H1 (cell line): Measurements from ENCODE around the gene SELENOV. TPM values are rescaled to one million over a fixed set of nuclear protein-coding genes. Genes with fewer than 3 reads are reported as not detected.

Source experiments
- CTCF ChIA-PET: fragments of 300-600 bp; sonication (Branson Sonifier 250); formaldehyde crosslinking; loops from one replicate; lab custom pipeline; 2021; ENCODE audit not compliant: partially characterized antibody; lab: Charles Lee
- POLR2A ChIA-PET: fragments of 300-600 bp; sonication (Branson Sonifier 250); formaldehyde crosslinking; loops from one replicate; lab custom pipeline; 2021; ENCODE audit warnings: inconsistent platforms; ENCODE audit not compliant: partially characterized antibody; lab: Charles Lee
- DNase-seq, 2 experiments: peaks; one replicate each; pipeline versions ENCODE4 v3.0.0 to v3.0.0-alpha.2; 2010 to 2022; ENCODE audit warnings: low spot score in 2 of 2, low read depth in 1 of 2, mixed read lengths in 1 of 2
- FAIRE-seq: peaks from 2 replicates; lab custom pipeline; 2011; peaks lifted over from hg19 to GRCh38; lab: Jason Lieb, UNC
- H2AFZ ChIP-seq: 2 replicates; pipeline ENCODE4 v1.8.1; 2012; ENCODE audit warnings: low read length, inconsistent platforms
- H2AK5ac ChIP-seq: 2 replicates; pipeline ENCODE4 v1.6.1; 2013; ENCODE audit warnings: low read depth, low read length
- H2BK120ac ChIP-seq: replicated peaks from 2 replicates; pipeline ENCODE3; 2013; ENCODE audit warnings: low read depth, low read length, inconsistent platforms
- H2BK12ac ChIP-seq: 2 replicates; pipeline ENCODE4 v1.6.1; 2013; ENCODE audit warnings: low read depth, low read length
- H2BK15ac ChIP-seq: 2 replicates; pipeline ENCODE4 v1.6.1; 2013; ENCODE audit warnings: low read length
- H2BK20ac ChIP-seq: 2 replicates; pipeline ENCODE4 v1.6.1; 2013; ENCODE audit warnings: low read length
- H2BK5ac ChIP-seq: 2 replicates; pipeline ENCODE4 v1.6.1; 2013; ENCODE audit warnings: low read depth, low read length
- H3K14ac ChIP-seq: 2 replicates; pipeline ENCODE4 v1.6.1; 2013; ENCODE audit warnings: inconsistent platforms; ENCODE audit not compliant: insufficient read length
- H3K18ac ChIP-seq: 2 replicates; pipeline ENCODE4 v1.6.1; 2013; ENCODE audit warnings: low read length; ENCODE audit errors: extremely low read depth
- H3K23ac ChIP-seq: 2 replicates; pipeline ENCODE4 v1.6.1; 2013; ENCODE audit warnings: inconsistent platforms; ENCODE audit not compliant: insufficient read length
- H3K23me2 ChIP-seq: 2 replicates; pipeline ENCODE4 v1.6.1; 2013; ENCODE audit warnings: low read depth, low read length
- H3K27ac ChIP-seq: 2 replicates; pipeline ENCODE4 v1.6.1; 2011; ENCODE audit warnings: low read depth, low read length, inconsistent platforms
- H3K27me3 ChIP-seq, 4 experiments: replicated peaks in 1 of 4; 1 replicate in 1 of 4; 2 replicates in 3 of 4; pipeline versions ENCODE4 v1.6.1 to v1.8.1; 2011 to 2013; ENCODE audit warnings: low read length in 3 of 4, mild to moderate bottlenecking in 3 of 4, inconsistent platforms in 2 of 4, mixed read lengths in 2 of 4, moderate library complexity in 1 of 4; ENCODE audit not compliant: control insufficient read depth in 3 of 4, insufficient read depth in 3 of 4; ENCODE audit errors: extremely low read depth in 1 of 4
- H3K36me3 ChIP-seq, 4 experiments: 2 replicates each; pipeline versions ENCODE4 v1.6.1 to v1.8.1; 2011 to 2013; ENCODE audit warnings: mild to moderate bottlenecking in 4 of 4, low read length in 3 of 4, moderate library complexity in 2 of 4, control low read depth in 1 of 4, inconsistent platforms in 1 of 4; ENCODE audit not compliant: insufficient read depth in 4 of 4, control insufficient read depth in 2 of 4
- H3K4ac ChIP-seq: replicated peaks from 2 replicates; pipeline ENCODE3; 2013; ENCODE audit warnings: low read length, low read depth, mixed read lengths, inconsistent platforms; ENCODE audit not compliant: insufficient read length
- H3K4me1 ChIP-seq, 4 experiments: replicated peaks in 1 of 4; 1 replicate in 1 of 4; 2 replicates in 3 of 4; pipeline versions ENCODE4 v1.6.1 to v1.8.1; 2011 to 2013; ENCODE audit warnings: low read length in 3 of 4, inconsistent platforms in 2 of 4, mixed read lengths in 1 of 4; ENCODE audit not compliant: insufficient read depth in 4 of 4, control insufficient read depth in 3 of 4
- H3K4me2 ChIP-seq, 2 experiments: 2 replicates each; pipeline versions ENCODE4 v1.6.1 to v1.8.1; 2011 to 2013; ENCODE audit warnings: low read depth in 2 of 2, low read length in 2 of 2, control low read depth in 1 of 2, inconsistent platforms in 1 of 2, mild to moderate bottlenecking in 1 of 2; ENCODE audit not compliant: insufficient read depth in 1 of 2
- H3K4me3 ChIP-seq, 4 experiments: fragments of 200-600, 300-600 bp in 1 of 4; sonication (generic), shearing (Covaris generic), sonication (Bioruptor Twin) in 1 of 4; 2 replicates each; pipeline versions ENCODE4 v1.5.1 to v1.8.1; 2011 to 2016; ENCODE audit warnings: low read length in 4 of 4, low read depth in 3 of 4, control low read depth in 2 of 4, inconsistent platforms in 2 of 4, mild to moderate bottlenecking in 2 of 4, mixed read lengths in 1 of 4, moderate library complexity in 1 of 4; ENCODE audit not compliant: insufficient read depth in 2 of 4; ENCODE audit errors: extremely low read depth in 1 of 4
- H3K56ac ChIP-seq: replicated peaks from 2 replicates; pipeline ENCODE3; 2013; ENCODE audit warnings: low read depth, mild to moderate bottlenecking, mixed read lengths, low read length, inconsistent platforms; ENCODE audit not compliant: insufficient read length
- H3K79me1 ChIP-seq: 2 replicates; pipeline ENCODE4 v1.6.1; 2013; ENCODE audit warnings: low read depth, low read length, control low read depth
- H3K79me2 ChIP-seq, 2 experiments: 2 replicates each; pipeline versions ENCODE4 v1.6.1 to v1.8.1; 2012 to 2013; ENCODE audit warnings: low read length in 2 of 2, mild to moderate bottlenecking in 2 of 2, inconsistent platforms in 1 of 2; ENCODE audit not compliant: insufficient read depth in 2 of 2, control insufficient read depth in 1 of 2
- H3K9ac ChIP-seq, 4 experiments: replicated peaks in 1 of 4; 1 replicate in 1 of 4; 2 replicates in 3 of 4; pipeline versions ENCODE4 v1.6.1 to v1.8.1; 2011 to 2013; ENCODE audit warnings: low read depth in 3 of 4, low read length in 3 of 4, control low read depth in 2 of 4, mild to moderate bottlenecking in 2 of 4, moderate library complexity in 2 of 4, inconsistent platforms in 1 of 4; ENCODE audit errors: extremely low read depth in 1 of 4
- H3K9me3 ChIP-seq, 2 experiments: 2 replicates each; pipeline versions ENCODE4 v1.6.1 to v1.8.1; 2012 to 2013; ENCODE audit warnings: mild to moderate bottlenecking in 2 of 2, moderate library complexity in 2 of 2, control low read depth in 1 of 2, inconsistent platforms in 1 of 2, low read depth in 1 of 2, low read length in 1 of 2, mixed read lengths in 1 of 2; ENCODE audit not compliant: insufficient read depth in 2 of 2
- H4K20me1 ChIP-seq, 2 experiments: replicated peaks in 1 of 2; 2 replicates each; pipeline versions ENCODE3 to v1.8.1; 2011 to 2013; ENCODE audit warnings: inconsistent platforms in 2 of 2, low read length in 2 of 2, mild to moderate bottlenecking in 1 of 2; ENCODE audit not compliant: insufficient read depth in 2 of 2, control insufficient read depth in 1 of 2
- H4K5ac ChIP-seq: 2 replicates; pipeline ENCODE4 v1.6.1; 2013; ENCODE audit warnings: low read length, low read depth, mixed read lengths, inconsistent platforms; ENCODE audit not compliant: insufficient read length
- H4K8ac ChIP-seq: 2 replicates; pipeline ENCODE4 v1.8.0; 2013; ENCODE audit warnings: mild to moderate bottlenecking, moderate library complexity, low read length, inconsistent platforms; ENCODE audit not compliant: insufficient read depth; ENCODE audit errors: extremely low read depth
- H4K91ac ChIP-seq: replicated peaks from 2 replicates; pipeline ENCODE3; 2013; ENCODE audit warnings: low read length, mixed read lengths, inconsistent platforms; ENCODE audit not compliant: insufficient read length
- CBX5 ChIP-seq: fragments of 300-800, 300-1000 bp; sonication (generic); IDR thresholded peaks from 2 replicates; pipeline ENCODE4 v1.7.1; 2016; ENCODE audit warnings: antibody characterized with exemption, low read length, low read depth
- CTBP2 ChIP-seq: IDR thresholded peaks from 2 replicates; pipeline ENCODE4 v1.7.0; 2011; ENCODE audit warnings: borderline replicate concordance, mild to moderate bottlenecking, moderate library complexity, mixed read lengths, low read length; ENCODE audit not compliant: insufficient read depth, insufficient read length
- EP300 ChIP-seq, 2 experiments: IDR thresholded peaks; 1 replicate in 1 of 2; 2 replicates in 1 of 2; pipeline ENCODE4 v1.6.1; 2011 to 2012; ENCODE audit warnings: low read depth in 2 of 2, low read length in 2 of 2, mild to moderate bottlenecking in 2 of 2, borderline replicate concordance in 1 of 2, inconsistent platforms in 1 of 2, moderate library complexity in 1 of 2
- GTF2F1 ChIP-seq: IDR thresholded peaks from 2 replicates; pipeline ENCODE4 v1.6.1; 2012; ENCODE audit warnings: low read depth, low read length, improper control_type of control experiment, borderline replicate concordance
- KDM1A ChIP-seq: fragments of 200-600, 300-600 bp; sonication (generic); IDR thresholded peaks from 2 replicates; pipeline ENCODE4 v1.7.1; 2016; ENCODE audit warnings: mild to moderate bottlenecking, low read length, borderline replicate concordance
- KDM4A ChIP-seq: IDR thresholded peaks from one replicate; pipeline ENCODE4 v1.7.1; 2012; ENCODE audit warnings: low read depth, mild to moderate bottlenecking, moderate library complexity, low read length, inconsistent platforms; ENCODE audit not compliant: severe bottlenecking
- RAD21 ChIP-seq, 2 experiments: IDR thresholded peaks in 1 of 2; conservative IDR thresholded peaks in 1 of 2; 2 replicates each; pipeline ENCODE4 v1.6.1; 2011; ENCODE audit warnings: low read depth in 2 of 2, low read length in 2 of 2, improper control_type of control experiment in 1 of 2, inconsistent platforms in 1 of 2, mild to moderate bottlenecking in 1 of 2, moderate library complexity in 1 of 2
- RNF2 ChIP-seq: fragments of 200-900, 300-1000 bp; sonication (generic); IDR thresholded peaks from 2 replicates; pipeline ENCODE4 v1.7.1; 2016; ENCODE audit warnings: borderline replicate concordance, low read depth, mild to moderate bottlenecking, antibody characterized with exemption, low read length; ENCODE audit not compliant: poor library complexity, severe bottlenecking; ENCODE audit errors: missing control alignments
- SIX5 ChIP-seq: IDR thresholded peaks from 2 replicates; pipeline ENCODE4 v1.6.1; 2011; ENCODE audit warnings: mild to moderate bottlenecking, low read depth, low read length
- SUZ12 ChIP-seq: fragments of 200-600 bp; sonication (generic); IDR thresholded peaks from 2 replicates; pipeline ENCODE4 v1.6.1; 2012; ENCODE audit warnings: mild to moderate bottlenecking, inconsistent platforms, low read length, moderate library complexity, mixed read lengths
- TBP ChIP-seq: IDR thresholded peaks from 2 replicates; pipeline ENCODE4 v1.6.1; 2011; ENCODE audit warnings: low read depth, low read length, improper control_type of control experiment
- TEAD4 ChIP-seq: IDR thresholded peaks from 2 replicates; pipeline ENCODE4 v1.6.1; 2012; ENCODE audit warnings: low read depth, low read length, inconsistent platforms, mixed read lengths
- YY1 ChIP-seq: IDR thresholded peaks from 2 replicates; pipeline ENCODE4 v1.6.1; 2011; ENCODE audit warnings: low read depth, mild to moderate bottlenecking, low read length
- WGBS, 2 experiments: shearing (Covaris generic) in 1 of 2; methylation state at CpG; one replicate each; pipeline versions ENCODE4 v1.1.6 to v1.1.7; 2013 to 2015; ENCODE audit warnings: low lambda C conversion rate in 2 of 2, mixed read lengths in 2 of 2, inconsistent platforms in 1 of 2, low coverage in 1 of 2, missing lambda C conversion rate in 1 of 2; ENCODE audit not compliant: insufficient replicate concordance in 2 of 2, insufficient coverage in 1 of 2, insufficient read length in 1 of 2; ENCODE audit errors: extremely low coverage in 1 of 2, missing lambda C conversion rate in 1 of 2; 5-methylcytosine and 5-hydroxymethylcytosine counted together
- polyA plus RNA-seq, 7 experiments: library from polyadenylated mRNA; depleted of rRNA in 3 of 7; stranded (reverse) in 5 of 7; unstranded in 2 of 7; fragments of >200 nt in 5 of 7; fragments of 200-250 nt in 2 of 7; gene quantifications; 1 replicate in 5 of 7; 2 replicates in 1 of 7; 4 replicates in 1 of 7; pipeline versions ENCODE4 v1.2.1 to v1.2.3, GENCODE V29; 2011 to 2013; ENCODE audit warnings: missing spikeins in 2 of 7, mixed read lengths in 2 of 7
- total RNA-seq: library from RNA; stranded (reverse); fragmentation: NEBNext Ultra II Directional; extraction: Animal tissue kit (Norgen Biotek cat#: 25700); gene quantifications from 2 replicates; pipeline ENCODE4 v1.2.1, GENCODE V29; 2021

The SELENOV gene
- total and polyA plus RNA-seq, 2 of the 8 experiments (the other 6 are each of a cell fraction or from before 2014, with no cell fraction given), result 8.4 to 10.7 TPM

DNA sequence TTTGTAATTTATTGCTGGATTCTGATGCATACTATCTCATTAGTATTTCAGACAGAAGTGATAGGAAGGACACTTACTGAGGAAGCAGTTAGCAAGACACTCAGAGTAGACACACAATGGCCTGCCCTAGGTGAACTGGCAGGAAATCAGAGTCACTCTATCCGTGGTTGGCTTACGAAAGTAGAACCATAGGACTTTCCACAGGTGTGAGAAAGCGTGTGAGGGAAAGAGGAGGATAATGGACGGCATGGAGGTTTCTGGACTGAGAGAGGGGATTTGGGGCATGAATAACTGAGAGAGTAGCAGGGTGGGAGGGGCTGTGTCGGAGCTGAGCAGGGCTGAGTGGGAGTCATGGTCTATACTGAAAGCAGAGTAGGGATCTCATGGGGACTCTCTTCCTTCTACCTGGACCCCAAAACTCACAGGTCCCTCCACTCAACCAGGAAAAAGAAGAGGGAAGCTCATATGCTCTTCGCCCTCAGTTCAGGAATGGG is 43.7 kb downstream of the SELENOV start:
- H3K27me3 ChIP-seq, result no peaks in the 10 kb centered on the region; a peak in 1 of 7 replicates
- no peak overlapping the region for H3K23ac ChIP-seq
- H3K4ac ChIP-seq, result no peak overlapping the region
- H4K5ac ChIP-seq, result no peak overlapping the region
- H4K91ac ChIP-seq, result no peak overlapping the region
- H3K79me2 ChIP-seq, result no peaks in the 10 kb centered on the region
- H3K27ac ChIP-seq, result no peak overlapping the region
- no peaks in the 10 kb centered on the region for H4K20me1 ChIP-seq
- POLR2A ChIA-PET, result no interaction called here
- H2BK12ac ChIP-seq, result no peak overlapping the region
- no peak overlapping the region for H3K56ac ChIP-seq
- H3K18ac ChIP-seq, result no peak overlapping the region
- H2BK5ac ChIP-seq, result no peak overlapping the region
- CTCF ChIA-PET, result interaction anchor here (4.8 kb wide), 1 partner anchor 115 kb away, joined by 27 read pairs; no protein-coding TSS in a partner anchor
- no peak overlapping the region for H4K8ac ChIP-seq
- H2AFZ ChIP-seq, result no peak overlapping the region
- H3K14ac ChIP-seq, result no peak overlapping the region
- H3K4me1 ChIP-seq, result no peaks in the 10 kb centered on the region
- 87% methylated on average over 6 of the region's 6 CpGs; no CpG with 5 or more reads in 1 of the 2 experiments for WGBS, 2 experiments
- no peak overlapping the region for H2BK120ac ChIP-seq
- no peak overlapping the region for H2AK5ac ChIP-seq
- H2BK20ac ChIP-seq, result no peak overlapping the region
- H2BK15ac ChIP-seq, result no peak overlapping the region
- H3K9ac ChIP-seq, result no peak overlapping the region
- H3K23me2 ChIP-seq, result no peaks in the 10 kb centered on the region
- FAIRE-seq (no peak), DNase-seq (no peak)
- no peak overlapping the region for H3K4me2 ChIP-seq
- no peaks in the 10 kb centered on the region for H3K79me1 ChIP-seq
- H3K36me3 ChIP-seq, result no peaks in the 10 kb centered on the region
- H3K9me3 ChIP-seq, result no peaks in the 10 kb centered on the region
- no peak overlapping the region for H3K4me3 ChIP-seq
- TF ChIP-seq TBP (no peak), CTBP2 (no peak), CBX5 (no peak), GTF2F1 (no peak), EP300 (IDR thresholded peaks at IDR 0.05; ENCODE audit: borderline replicate concordance in 1 of 2, low read depth in 2 of 2, low read length in 2 of 2) (no peak), KDM4A (no peak), RAD21 (IDR thresholded peaks at IDR 0.05 in 1 of 2, conservative IDR thresholded peaks at IDR 0.05 in 1 of 2; ENCODE audit: low read depth in 2 of 2, low read length in 2 of 2) (no peak), RNF2 (no peak), KDM1A (no peak), SIX5 (no peak), TEAD4 (no peak), YY1 (no peak), SUZ12 (no peak)
